Right lobe of liver (tissue), 6 donors: ENCODE data around the gene DSCAM. TPM values are rescaled to one million over a fixed set of nuclear protein-coding genes. Genes with fewer than 3 reads are reported as not detected.

ENCODE experiments used
- ATAC-seq, 4 donors: fragments of 200-7000 bp; cut with Tn5 transposase; one replicate each; pipeline ENCODE4 v1.9.1; 2020; ENCODE audit warnings: mild to moderate bottlenecking in 4 of 4, moderate library complexity in 4 of 4
- DNase-seq, 3 donors: peaks; one replicate each; pipeline ENCODE4 v3.0.0-alpha.2; 2020
- H3K27ac ChIP-seq, 3 donors: fragments of 200-600 bp; one replicate each; pipeline ENCODE4 v1.8.0; 2022
- H3K27me3 ChIP-seq, 2 donors: fragments of 200-600 bp; one replicate each; pipeline ENCODE4 v1.8.0; 2022
- H3K36me3 ChIP-seq, 4 donors: fragments of 200-600 bp; sonication (generic) in 1 of 4; one replicate each; pipeline versions ENCODE4 v1.5.1 to v1.8.0; 2017 to 2022; ENCODE audit warnings: control low read depth in 1 of 4
- H3K4me1 ChIP-seq, 4 donors: fragments of 200-600 bp; sonication (generic) in 1 of 4; one replicate each; pipeline versions ENCODE4 v1.5.1 to v1.8.0; 2017 to 2022; ENCODE audit warnings: control low read depth in 1 of 4
- H3K4me3 ChIP-seq, 3 donors: fragments of 200-600 bp; one replicate each; pipeline ENCODE4 v1.8.0; 2022
- H3K9me3 ChIP-seq, 4 donors: fragments of 200-600 bp; sonication (generic) in 1 of 4; one replicate each; pipeline versions ENCODE4 v1.5.1 to v1.8.0; 2017 to 2022; ENCODE audit warnings: control low read depth in 1 of 4
- POLR2A ChIP-seq: fragments of 450-650 bp; IDR thresholded peaks from one replicate; pipeline ENCODE4 v1.6.1; 2017; ENCODE audit warnings: antibody characterized with exemption, mild to moderate bottlenecking
- WGBS: methylation state at CpG from one replicate; pipeline ENCODE4 v1.1.6; 2018; ENCODE audit warnings: low coverage, low lambda C conversion rate; ENCODE audit not compliant: insufficient coverage; ENCODE audit errors: missing lambda C conversion rate; 5-methylcytosine and 5-hydroxymethylcytosine counted together
- intact Hi-C, 2 donors: fragments of 100-400 bp; cut with DNase I; formaldehyde crosslinking; loops; one replicate each; pipeline versions ENCODE4 v1.11.2 to v1.14.1; 2022
- total RNA-seq, 6 experiments: library from RNA; depleted of rRNA in 2 of 6; stranded (reverse); fragments of >200 nt in 2 of 6; fragmentation: NEBNext Ultra II Directional in 3 of 6; extraction: Animal tissue kit (Norgen Biotek cat#: 25700) in 3 of 6; gene quantifications; one replicate each; pipeline versions ENCODE4 v1.1.0 to v1.2.4, GENCODE V29; 2016 to 2023
- TF ChIP-seq, protein P1 (sequence below), 4 donors: fragments of 200-600 bp in 3 of 4; fragments of 450-650 bp in 1 of 4; IDR thresholded peaks; one replicate each; pipeline versions ENCODE4 v1.5.1 to v1.8.0; 2016 to 2022; ENCODE audit warnings: antibody characterized with exemption in 4 of 4, mild to moderate bottlenecking in 2 of 4
- donor health status: DM: no; HTN: yes; CAD: no.
- donor health status: DM: no; HTN: no; CAD: no.
- donor health status: DM: no; HTN: no; CAD: no.
- donor health status: DM: no; HTN: yes; CAD: no.
- donor health status: DM: no; HTN: yes; CAD: no.

The DSCAM gene
- total RNA-seq, 6 experiments from 2014 or later, result 0.04 to 0.16 (median 0.06) TPM; not detected in 2

DNA sequence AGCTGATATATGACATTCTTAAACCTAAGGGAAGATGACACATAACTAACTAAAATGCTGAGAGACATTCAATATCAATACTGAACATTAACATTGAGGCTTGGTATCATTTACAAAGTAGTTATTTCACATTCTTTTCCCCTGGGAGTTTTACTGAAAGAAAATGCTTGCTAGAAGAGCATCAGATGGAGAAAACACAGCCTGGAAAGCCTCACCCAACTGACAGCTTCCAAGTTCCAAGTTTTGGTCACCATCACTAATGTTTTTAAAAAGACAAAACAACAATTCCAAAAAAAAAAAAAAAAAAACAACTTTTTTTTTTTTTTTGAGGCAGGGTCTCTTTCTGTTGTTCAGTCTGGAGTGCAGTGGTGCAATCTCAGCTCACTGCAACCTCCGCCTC, 80.6 kb downstream of the DSCAM start:
- 83% methylated on average over 1 of the region's 1 CpG for WGBS
- H3K27ac ChIP-seq, result no peak overlapping the region
- no peaks in the 10 kb centered on the region for H3K36me3 ChIP-seq
- H3K4me3 ChIP-seq, result no peak overlapping the region
- no peaks in the 10 kb centered on the region for H3K9me3 ChIP-seq
- no peaks in the 10 kb centered on the region for H3K27me3 ChIP-seq
- no peak for ATAC-seq
- intact Hi-C loops, result no loop called here
- DNase-seq, result no peak
- H3K4me1 ChIP-seq, result no peaks in the 10 kb centered on the region
- no peak for TF ChIP-seq POLR2A
- TF ChIP-seq, protein P1, sequence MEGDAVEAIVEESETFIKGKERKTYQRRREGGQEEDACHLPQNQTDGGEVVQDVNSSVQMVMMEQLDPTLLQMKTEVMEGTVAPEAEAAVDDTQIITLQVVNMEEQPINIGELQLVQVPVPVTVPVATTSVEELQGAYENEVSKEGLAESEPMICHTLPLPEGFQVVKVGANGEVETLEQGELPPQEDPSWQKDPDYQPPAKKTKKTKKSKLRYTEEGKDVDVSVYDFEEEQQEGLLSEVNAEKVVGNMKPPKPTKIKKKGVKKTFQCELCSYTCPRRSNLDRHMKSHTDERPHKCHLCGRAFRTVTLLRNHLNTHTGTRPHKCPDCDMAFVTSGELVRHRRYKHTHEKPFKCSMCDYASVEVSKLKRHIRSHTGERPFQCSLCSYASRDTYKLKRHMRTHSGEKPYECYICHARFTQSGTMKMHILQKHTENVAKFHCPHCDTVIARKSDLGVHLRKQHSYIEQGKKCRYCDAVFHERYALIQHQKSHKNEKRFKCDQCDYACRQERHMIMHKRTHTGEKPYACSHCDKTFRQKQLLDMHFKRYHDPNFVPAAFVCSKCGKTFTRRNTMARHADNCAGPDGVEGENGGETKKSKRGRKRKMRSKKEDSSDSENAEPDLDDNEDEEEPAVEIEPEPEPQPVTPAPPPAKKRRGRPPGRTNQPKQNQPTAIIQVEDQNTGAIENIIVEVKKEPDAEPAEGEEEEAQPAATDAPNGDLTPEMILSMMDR (IDR thresholded peaks at IDR 0.05), result no peak

DNA sequence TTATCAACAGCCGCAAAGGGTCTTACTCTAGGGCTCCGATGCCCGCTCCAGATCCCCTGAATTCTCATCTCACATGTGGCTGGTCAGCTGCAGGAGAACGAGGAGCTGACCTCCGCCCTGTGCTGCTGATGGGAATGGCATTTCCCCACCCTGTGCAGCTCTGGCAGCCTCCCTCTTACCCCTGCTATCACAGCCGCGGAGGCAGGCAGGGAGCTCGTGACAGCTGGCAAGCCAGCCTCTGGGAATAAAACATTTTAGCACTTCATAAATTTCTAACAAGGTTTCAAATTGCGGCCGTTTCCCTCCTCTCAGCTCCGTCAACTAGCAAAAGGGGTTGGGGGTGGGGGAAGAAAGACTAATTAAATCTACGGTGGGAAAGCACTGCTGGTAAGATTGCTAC, 81.1 kb downstream of the DSCAM start:
- ATAC-seq (no peak), DNase-seq (no peak)
- Histone ChIP-seq H3K4me1 (no peaks in the 10 kb centered on the region), H3K27ac (no peak overlapping the region), H3K4me3 (no peak overlapping the region), H3K27me3 (no peaks in the 10 kb centered on the region), H3K36me3 (no peaks in the 10 kb centered on the region), H3K9me3 (no peaks in the 10 kb centered on the region)
- TF ChIP-seq POLR2A, result no peak
- TF ChIP-seq, protein P1 (IDR thresholded peaks at IDR 0.05), result no peak
- WGBS, result 32% methylated on average over 8 of the region's 12 CpGs
- intact Hi-C loops, result no loop called here

DNA sequence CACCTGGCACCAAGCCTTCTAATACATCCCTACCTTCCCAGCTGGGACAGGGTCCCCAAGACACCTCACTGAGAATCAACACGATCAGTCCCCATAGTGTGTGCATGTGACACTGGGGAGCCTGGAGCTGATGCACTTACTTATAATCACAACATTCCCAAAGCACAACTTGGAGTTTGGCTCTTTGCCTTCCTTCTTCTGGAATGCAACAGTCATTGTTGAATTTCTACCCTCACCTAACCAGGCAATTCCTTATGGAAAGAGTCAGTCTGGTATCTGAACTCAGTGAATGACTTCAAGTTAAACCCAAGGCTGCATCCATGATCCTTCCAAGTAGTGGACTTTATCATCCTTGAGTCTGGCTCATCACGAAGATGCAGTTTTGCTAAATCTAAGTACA, 86.1 kb downstream of the DSCAM start:
- H3K27ac ChIP-seq, result no peak overlapping the region
- H3K4me3 ChIP-seq, result no peak overlapping the region
- no peaks in the 10 kb centered on the region for H3K9me3 ChIP-seq
- WGBS, result 68% methylated on average over 2 of the region's 2 CpGs
- no peak for TF ChIP-seq POLR2A
- TF ChIP-seq, protein P1 (IDR thresholded peaks at IDR 0.05), result no peak
- no peak for DNase-seq
- H3K27me3 ChIP-seq, result no peaks in the 10 kb centered on the region
- ATAC-seq, result no peak
- no peaks in the 10 kb centered on the region for H3K4me1 ChIP-seq
- intact Hi-C loops, result no loop called here
- H3K36me3 ChIP-seq, result no peaks in the 10 kb centered on the region

DNA sequence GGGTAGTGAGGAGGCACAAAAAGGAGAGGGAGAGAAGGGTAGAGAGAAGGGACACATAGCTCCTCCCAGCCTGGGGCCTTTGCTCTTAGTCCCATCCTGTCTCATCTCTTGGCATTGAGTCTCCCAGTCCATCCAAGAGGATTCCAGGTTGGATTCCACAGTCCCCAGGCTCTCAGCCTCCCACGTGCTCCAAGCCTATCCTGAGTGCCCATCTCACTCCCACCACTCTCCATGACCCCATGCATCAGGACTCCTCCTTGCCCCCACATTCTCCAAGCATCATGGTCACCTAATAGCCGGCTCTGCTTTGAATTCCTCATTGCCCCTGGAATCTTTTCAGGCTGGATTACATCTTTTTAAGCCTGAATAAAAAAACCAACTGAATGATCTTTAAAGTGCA, 87.9 kb downstream of the DSCAM start:
- Histone ChIP-seq H3K27me3 (no peaks in the 10 kb centered on the region), H3K27ac (no peak overlapping the region), H3K4me1 (no peaks in the 10 kb centered on the region), H3K9me3 (no peaks in the 10 kb centered on the region), H3K36me3 (no peaks in the 10 kb centered on the region), H3K4me3 (no peak overlapping the region)
- intact Hi-C loops, result no loop called here
- WGBS, result 48% methylated on average over 2 of the region's 2 CpGs
- DNase-seq, result no peak
- no peak for TF ChIP-seq POLR2A
- TF ChIP-seq, protein P1 (IDR thresholded peaks at IDR 0.05), result no peak
- ATAC-seq, result no peak

DNA sequence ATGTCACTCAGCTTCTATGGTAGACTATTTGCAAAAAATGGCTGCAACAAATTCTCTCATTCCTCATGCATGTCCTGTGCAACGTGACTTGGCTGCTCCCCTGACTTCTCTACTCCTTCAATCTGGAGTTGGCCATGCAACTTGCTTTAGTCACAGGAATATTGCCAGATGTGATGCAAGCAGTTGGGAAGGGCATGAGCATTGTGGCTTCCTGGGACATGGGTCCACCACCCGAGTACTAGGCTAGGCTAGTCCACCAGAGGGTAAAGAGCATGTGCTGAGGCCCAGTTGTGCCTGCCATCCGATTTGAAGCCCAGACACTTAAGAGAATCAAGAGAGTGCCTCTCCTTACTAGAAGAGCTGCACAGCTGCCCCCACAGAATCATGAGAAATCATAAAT, 89.6 kb downstream of the DSCAM start:
- DNase-seq (no peak), ATAC-seq (no peak)
- 53% methylated on average over 2 of the region's 3 CpGs for WGBS
- H3K9me3 ChIP-seq, result no peaks in the 10 kb centered on the region
- no peak overlapping the region for H3K4me3 ChIP-seq
- H3K27me3 ChIP-seq, result no peaks in the 10 kb centered on the region
- no peaks in the 10 kb centered on the region for H3K36me3 ChIP-seq
- no peaks in the 10 kb centered on the region for H3K4me1 ChIP-seq
- no peak overlapping the region for H3K27ac ChIP-seq
- TF ChIP-seq, protein P1 (IDR thresholded peaks at IDR 0.05), result no peak
- no peak for TF ChIP-seq POLR2A
- intact Hi-C loops, result no loop called here
